Panc1 (cell line): Measurements from ENCODE around the gene TMEM258.

Source experiments
- POLR2AphosphoS5 ChIP-seq: IDR thresholded peaks from 2 replicates; pipeline ENCODE4 v1.6.1; 2012; ENCODE audit warnings: mild to moderate bottlenecking, low read depth, low read length, moderate library complexity
- TF ChIP-seq, protein P1 (sequence below): fragments of 450-650 bp; IDR thresholded peaks from 2 replicates; pipeline ENCODE4 v1.5.1; 2017; ENCODE audit warnings: mild to moderate bottlenecking
- TF ChIP-seq, protein P2 (sequence below), 2 experiments: IDR thresholded peaks; 2 replicates each; pipeline ENCODE4 v1.6.1; 2011 to 2012; ENCODE audit warnings: low read depth in 2 of 2, control low read depth in 1 of 2, low read length in 1 of 2, mild to moderate bottlenecking in 1 of 2, moderate library complexity in 1 of 2; ENCODE audit not compliant: insufficient read depth in 1 of 2

DNA sequence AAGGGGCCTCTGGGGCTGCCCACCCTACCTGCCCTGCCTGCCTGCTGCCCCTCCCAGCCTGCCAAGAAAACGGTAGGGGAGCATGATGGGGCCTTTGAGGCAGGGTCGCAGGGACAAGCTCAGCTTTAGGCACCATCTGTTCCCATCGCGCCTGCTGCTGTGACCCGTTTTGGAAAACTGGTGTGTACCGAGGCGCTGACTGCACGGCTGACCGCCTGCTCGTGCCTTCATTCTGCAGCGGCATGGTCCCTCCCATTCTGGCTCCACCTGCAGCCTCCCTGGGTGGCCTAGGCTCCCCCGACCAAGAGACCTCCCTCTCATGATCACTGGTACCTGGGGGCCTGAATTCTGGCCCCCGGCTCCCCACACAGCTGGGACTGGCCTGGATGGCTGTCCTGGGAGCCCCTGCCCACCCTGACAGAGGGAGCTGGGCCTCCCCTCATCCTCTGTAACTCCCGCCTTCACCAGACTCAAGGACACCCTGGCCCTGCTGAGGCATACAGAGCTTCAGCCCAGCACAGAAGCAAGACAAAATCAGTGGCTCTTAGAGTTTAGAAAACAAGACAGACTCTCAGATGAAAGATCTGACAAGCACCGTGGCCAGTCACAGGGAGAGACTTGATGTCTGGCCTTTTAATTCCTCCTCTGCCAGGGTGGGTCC is 46.5 kb downstream of the TMEM258 start:
- TF ChIP-seq, protein P1, sequence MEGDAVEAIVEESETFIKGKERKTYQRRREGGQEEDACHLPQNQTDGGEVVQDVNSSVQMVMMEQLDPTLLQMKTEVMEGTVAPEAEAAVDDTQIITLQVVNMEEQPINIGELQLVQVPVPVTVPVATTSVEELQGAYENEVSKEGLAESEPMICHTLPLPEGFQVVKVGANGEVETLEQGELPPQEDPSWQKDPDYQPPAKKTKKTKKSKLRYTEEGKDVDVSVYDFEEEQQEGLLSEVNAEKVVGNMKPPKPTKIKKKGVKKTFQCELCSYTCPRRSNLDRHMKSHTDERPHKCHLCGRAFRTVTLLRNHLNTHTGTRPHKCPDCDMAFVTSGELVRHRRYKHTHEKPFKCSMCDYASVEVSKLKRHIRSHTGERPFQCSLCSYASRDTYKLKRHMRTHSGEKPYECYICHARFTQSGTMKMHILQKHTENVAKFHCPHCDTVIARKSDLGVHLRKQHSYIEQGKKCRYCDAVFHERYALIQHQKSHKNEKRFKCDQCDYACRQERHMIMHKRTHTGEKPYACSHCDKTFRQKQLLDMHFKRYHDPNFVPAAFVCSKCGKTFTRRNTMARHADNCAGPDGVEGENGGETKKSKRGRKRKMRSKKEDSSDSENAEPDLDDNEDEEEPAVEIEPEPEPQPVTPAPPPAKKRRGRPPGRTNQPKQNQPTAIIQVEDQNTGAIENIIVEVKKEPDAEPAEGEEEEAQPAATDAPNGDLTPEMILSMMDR = no peak
- no peak for TF ChIP-seq POLR2AphosphoS5
- TF ChIP-seq, protein P2, sequence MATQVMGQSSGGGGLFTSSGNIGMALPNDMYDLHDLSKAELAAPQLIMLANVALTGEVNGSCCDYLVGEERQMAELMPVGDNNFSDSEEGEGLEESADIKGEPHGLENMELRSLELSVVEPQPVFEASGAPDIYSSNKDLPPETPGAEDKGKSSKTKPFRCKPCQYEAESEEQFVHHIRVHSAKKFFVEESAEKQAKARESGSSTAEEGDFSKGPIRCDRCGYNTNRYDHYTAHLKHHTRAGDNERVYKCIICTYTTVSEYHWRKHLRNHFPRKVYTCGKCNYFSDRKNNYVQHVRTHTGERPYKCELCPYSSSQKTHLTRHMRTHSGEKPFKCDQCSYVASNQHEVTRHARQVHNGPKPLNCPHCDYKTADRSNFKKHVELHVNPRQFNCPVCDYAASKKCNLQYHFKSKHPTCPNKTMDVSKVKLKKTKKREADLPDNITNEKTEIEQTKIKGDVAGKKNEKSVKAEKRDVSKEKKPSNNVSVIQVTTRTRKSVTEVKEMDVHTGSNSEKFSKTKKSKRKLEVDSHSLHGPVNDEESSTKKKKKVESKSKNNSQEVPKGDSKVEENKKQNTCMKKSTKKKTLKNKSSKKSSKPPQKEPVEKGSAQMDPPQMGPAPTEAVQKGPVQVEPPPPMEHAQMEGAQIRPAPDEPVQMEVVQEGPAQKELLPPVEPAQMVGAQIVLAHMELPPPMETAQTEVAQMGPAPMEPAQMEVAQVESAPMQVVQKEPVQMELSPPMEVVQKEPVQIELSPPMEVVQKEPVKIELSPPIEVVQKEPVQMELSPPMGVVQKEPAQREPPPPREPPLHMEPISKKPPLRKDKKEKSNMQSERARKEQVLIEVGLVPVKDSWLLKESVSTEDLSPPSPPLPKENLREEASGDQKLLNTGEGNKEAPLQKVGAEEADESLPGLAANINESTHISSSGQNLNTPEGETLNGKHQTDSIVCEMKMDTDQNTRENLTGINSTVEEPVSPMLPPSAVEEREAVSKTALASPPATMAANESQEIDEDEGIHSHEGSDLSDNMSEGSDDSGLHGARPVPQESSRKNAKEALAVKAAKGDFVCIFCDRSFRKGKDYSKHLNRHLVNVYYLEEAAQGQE (IDR thresholded peaks at IDR 0.05; ENCODE audit: insufficient read depth in 1 of 2, low read depth in 2 of 2, low read length in 1 of 2) = no peak
